ENCODE results near the gene SEPTIN1.

The SEPTIN1 gene

DNA sequence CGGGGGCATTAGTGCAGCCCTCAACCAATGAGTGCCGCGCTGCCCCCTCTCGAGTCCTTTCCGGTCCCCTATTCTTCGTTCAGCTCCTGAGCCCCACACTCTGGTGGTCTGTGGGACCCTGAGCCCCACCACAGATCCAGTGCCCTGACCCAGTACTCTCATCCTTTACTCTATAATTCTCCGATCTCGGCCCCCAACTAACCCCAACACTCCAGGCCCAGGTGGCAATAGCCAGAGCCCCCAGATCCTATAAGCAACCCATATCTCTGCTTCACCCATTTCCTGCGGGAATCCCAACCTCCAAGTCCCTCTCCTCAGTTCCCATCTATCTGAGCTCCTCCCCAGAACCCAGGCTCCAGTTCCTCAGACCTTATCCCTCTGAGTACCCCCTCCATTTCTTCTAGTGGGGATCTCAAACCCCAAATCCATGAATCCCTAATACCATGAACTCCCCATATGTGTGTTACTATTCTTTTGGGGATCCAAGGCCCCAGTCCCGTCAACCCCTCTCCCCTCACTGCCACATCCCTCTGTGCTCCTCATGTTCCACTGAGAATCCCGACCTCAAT is 11.0 kb downstream of the SEPTIN1 start (continued):
- TF ChIP-seq RBAK (tag by site-specific recombination; IDR thresholded peaks at IDR 0.05), result no peak
- no peak for TF ChIP-seq REPIN1 (tag by site-specific recombination; IDR thresholded peaks at IDR 0.05; ENCODE audit: low read depth)
- TF ChIP-seq, protein P1, sequence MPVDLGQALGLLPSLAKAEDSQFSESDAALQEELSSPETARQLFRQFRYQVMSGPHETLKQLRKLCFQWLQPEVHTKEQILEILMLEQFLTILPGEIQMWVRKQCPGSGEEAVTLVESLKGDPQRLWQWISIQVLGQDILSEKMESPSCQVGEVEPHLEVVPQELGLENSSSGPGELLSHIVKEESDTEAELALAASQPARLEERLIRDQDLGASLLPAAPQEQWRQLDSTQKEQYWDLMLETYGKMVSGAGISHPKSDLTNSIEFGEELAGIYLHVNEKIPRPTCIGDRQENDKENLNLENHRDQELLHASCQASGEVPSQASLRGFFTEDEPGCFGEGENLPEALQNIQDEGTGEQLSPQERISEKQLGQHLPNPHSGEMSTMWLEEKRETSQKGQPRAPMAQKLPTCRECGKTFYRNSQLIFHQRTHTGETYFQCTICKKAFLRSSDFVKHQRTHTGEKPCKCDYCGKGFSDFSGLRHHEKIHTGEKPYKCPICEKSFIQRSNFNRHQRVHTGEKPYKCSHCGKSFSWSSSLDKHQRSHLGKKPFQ (tag by site-specific recombination; IDR thresholded peaks at IDR 0.05), result no peak
- TF ChIP-seq ZNF610 (tag by site-specific recombination; IDR thresholded peaks at IDR 0.05; ENCODE audit: borderline replicate concordance), result no peak
- TF ChIP-seq ZNF146 (tag by site-specific recombination; IDR thresholded peaks at IDR 0.05), result no peak
- no peak for TF ChIP-seq ZFHX2 (tag by site-specific recombination; conservative IDR thresholded peaks at IDR 0.05)
- TF ChIP-seq ZBTB21 (tag by site-specific recombination; IDR thresholded peaks at IDR 0.05), result no peak
- TF ChIP-seq HOXC10 (CRISPR knock-in tag; IDR thresholded peaks at IDR 0.05), result no peak
- TF ChIP-seq WT1 (tag by site-specific recombination; IDR thresholded peaks at IDR 0.05), result peak; percentile 13; the same call in 1 of the 2 replicates
- TF ChIP-seq ZBTB48 (tag by site-specific recombination; IDR thresholded peaks at IDR 0.05), result peak; percentile 95
- TF ChIP-seq, protein P2, sequence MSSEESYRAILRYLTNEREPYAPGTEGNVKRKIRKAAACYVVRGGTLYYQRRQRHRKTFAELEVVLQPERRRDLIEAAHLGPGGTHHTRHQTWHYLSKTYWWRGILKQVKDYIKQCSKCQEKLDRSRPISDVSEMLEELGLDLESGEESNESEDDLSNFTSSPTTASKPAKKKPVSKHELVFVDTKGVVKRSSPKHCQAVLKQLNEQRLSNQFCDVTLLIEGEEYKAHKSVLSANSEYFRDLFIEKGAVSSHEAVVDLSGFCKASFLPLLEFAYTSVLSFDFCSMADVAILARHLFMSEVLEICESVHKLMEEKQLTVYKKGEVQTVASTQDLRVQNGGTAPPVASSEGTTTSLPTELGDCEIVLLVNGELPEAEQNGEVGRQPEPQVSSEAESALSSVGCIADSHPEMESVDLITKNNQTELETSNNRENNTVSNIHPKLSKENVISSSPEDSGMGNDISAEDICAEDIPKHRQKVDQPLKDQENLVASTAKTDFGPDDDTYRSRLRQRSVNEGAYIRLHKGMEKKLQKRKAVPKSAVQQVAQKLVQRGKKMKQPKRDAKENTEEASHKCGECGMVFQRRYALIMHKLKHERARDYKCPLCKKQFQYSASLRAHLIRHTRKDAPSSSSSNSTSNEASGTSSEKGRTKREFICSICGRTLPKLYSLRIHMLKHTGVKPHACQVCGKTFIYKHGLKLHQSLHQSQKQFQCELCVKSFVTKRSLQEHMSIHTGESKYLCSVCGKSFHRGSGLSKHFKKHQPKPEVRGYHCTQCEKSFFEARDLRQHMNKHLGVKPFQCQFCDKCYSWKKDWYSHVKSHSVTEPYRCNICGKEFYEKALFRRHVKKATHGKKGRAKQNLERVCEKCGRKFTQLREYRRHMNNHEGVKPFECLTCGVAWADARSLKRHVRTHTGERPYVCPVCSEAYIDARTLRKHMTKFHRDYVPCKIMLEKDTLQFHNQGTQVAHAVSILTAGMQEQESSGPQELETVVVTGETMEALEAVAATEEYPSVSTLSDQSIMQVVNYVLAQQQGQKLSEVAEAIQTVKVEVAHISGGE (tag by site-specific recombination; conservative IDR thresholded peaks at IDR 0.05; ENCODE audit: low read depth), result peak; percentile 56
- TF ChIP-seq, protein P3, sequence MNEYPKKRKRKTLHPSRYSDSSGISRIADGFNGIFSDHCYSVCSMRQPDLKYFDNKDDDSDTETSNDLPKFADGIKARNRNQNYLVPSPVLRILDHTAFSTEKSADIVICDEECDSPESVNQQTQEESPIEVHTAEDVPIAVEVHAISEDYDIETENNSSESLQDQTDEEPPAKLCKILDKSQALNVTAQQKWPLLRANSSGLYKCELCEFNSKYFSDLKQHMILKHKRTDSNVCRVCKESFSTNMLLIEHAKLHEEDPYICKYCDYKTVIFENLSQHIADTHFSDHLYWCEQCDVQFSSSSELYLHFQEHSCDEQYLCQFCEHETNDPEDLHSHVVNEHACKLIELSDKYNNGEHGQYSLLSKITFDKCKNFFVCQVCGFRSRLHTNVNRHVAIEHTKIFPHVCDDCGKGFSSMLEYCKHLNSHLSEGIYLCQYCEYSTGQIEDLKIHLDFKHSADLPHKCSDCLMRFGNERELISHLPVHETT (tag by site-specific recombination; IDR thresholded peaks at IDR 0.05), result 0 out of 2 replicates have a peak, but pooled peaks have one; percentile 49
- TF ChIP-seq, protein P4, sequence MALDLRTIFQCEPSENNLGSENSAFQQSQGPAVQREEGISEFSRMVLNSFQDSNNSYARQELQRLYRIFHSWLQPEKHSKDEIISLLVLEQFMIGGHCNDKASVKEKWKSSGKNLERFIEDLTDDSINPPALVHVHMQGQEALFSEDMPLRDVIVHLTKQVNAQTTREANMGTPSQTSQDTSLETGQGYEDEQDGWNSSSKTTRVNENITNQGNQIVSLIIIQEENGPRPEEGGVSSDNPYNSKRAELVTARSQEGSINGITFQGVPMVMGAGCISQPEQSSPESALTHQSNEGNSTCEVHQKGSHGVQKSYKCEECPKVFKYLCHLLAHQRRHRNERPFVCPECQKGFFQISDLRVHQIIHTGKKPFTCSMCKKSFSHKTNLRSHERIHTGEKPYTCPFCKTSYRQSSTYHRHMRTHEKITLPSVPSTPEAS (tag by site-specific recombination; IDR thresholded peaks at IDR 0.05), result no peak
- TF ChIP-seq SALL2 (tag by site-specific recombination; IDR thresholded peaks at IDR 0.05; ENCODE audit: borderline replicate concordance), result no peak
- no peak for TF ChIP-seq ZNF549 (tag by site-specific recombination; IDR thresholded peaks at IDR 0.05)
- TF ChIP-seq ZNF214 (tag by site-specific recombination; IDR thresholded peaks at IDR 0.05; ENCODE audit: borderline replicate concordance), result no peak
- no peak for TF ChIP-seq YY2 (tag by site-specific recombination; IDR thresholded peaks at IDR 0.05)
- no peak for TF ChIP-seq ZNF169 (tag by site-specific recombination; IDR thresholded peaks at IDR 0.05)
- no peak for TF ChIP-seq ZNF530 (tag by site-specific recombination; IDR thresholded peaks at IDR 0.05; ENCODE audit: low read depth)
- peak; percentile 65; the same call in 1 of the 2 replicates for TF ChIP-seq SP7 (tag by site-specific recombination; IDR thresholded peaks at IDR 0.05)
- TF ChIP-seq ZBTB1 (tag by site-specific recombination; IDR thresholded peaks at IDR 0.05), result no peak
- no peak for TF ChIP-seq ZNF223 (tag by site-specific recombination; IDR thresholded peaks at IDR 0.05)
- TF ChIP-seq ZNF23 (tag by site-specific recombination; IDR thresholded peaks at IDR 0.05; ENCODE audit: borderline replicate concordance), result no peak
- TF ChIP-seq, protein P5, sequence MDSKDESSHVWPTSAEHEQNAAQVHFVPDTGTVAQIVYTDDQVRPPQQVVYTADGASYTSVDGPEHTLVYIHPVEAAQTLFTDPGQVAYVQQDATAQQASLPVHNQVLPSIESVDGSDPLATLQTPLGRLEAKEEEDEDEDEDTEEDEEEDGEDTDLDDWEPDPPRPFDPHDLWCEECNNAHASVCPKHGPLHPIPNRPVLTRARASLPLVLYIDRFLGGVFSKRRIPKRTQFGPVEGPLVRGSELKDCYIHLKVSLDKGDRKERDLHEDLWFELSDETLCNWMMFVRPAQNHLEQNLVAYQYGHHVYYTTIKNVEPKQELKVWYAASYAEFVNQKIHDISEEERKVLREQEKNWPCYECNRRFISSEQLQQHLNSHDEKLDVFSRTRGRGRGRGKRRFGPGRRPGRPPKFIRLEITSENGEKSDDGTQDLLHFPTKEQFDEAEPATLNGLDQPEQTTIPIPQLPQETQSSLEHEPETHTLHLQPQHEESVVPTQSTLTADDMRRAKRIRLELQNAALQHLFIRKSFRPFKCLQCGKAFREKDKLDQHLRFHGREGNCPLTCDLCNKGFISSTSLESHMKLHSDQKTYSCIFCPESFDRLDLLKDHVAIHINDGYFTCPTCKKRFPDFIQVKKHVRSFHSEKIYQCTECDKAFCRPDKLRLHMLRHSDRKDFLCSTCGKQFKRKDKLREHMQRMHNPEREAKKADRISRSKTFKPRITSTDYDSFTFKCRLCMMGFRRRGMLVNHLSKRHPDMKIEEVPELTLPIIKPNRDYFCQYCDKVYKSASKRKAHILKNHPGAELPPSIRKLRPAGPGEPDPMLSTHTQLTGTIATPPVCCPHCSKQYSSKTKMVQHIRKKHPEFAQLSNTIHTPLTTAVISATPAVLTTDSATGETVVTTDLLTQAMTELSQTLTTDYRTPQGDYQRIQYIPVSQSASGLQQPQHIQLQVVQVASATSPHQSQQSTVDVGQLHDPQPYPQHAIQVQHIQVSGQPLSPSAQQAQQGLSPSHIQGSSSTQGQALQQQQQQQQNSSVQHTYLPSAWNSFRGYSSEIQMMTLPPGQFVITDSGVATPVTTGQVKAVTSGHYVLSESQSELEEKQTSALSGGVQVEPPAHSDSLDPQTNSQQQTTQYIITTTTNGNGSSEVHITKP (tag by site-specific recombination; IDR thresholded peaks at IDR 0.05), result peak; percentile 74
- no peak for TF ChIP-seq ZNF555 (tag by site-specific recombination; conservative IDR thresholded peaks at IDR 0.05)
- peak; percentile 89 for TF ChIP-seq ZEB2 (tag by site-specific recombination; IDR thresholded peaks at IDR 0.05)
- TF ChIP-seq, protein P6, sequence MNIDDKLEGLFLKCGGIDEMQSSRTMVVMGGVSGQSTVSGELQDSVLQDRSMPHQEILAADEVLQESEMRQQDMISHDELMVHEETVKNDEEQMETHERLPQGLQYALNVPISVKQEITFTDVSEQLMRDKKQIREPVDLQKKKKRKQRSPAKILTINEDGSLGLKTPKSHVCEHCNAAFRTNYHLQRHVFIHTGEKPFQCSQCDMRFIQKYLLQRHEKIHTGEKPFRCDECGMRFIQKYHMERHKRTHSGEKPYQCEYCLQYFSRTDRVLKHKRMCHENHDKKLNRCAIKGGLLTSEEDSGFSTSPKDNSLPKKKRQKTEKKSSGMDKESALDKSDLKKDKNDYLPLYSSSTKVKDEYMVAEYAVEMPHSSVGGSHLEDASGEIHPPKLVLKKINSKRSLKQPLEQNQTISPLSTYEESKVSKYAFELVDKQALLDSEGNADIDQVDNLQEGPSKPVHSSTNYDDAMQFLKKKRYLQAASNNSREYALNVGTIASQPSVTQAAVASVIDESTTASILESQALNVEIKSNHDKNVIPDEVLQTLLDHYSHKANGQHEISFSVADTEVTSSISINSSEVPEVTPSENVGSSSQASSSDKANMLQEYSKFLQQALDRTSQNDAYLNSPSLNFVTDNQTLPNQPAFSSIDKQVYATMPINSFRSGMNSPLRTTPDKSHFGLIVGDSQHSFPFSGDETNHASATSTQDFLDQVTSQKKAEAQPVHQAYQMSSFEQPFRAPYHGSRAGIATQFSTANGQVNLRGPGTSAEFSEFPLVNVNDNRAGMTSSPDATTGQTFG (tag by site-specific recombination; IDR thresholded peaks at IDR 0.05; ENCODE audit: borderline replicate concordance), result no peak

Data from HEK293 (cell line).